Measurements from ENCODE around the gene SUMO3. TPM values are rescaled to one million over a fixed set of nuclear protein-coding genes. Genes with fewer than 3 reads are reported as not detected.
"Not testable (repeated sequence)": the region's sequence is repeated elsewhere in the genome, so short reads cannot be mapped to it uniquely, and the experiment has no call there.

Gene SUMO3
- total RNA-seq, 1 donor from 2014 or later: 58.7 TPM

- H3K4me3 ChIP-seq (ENCODE audit: low read depth, low read length): no peak overlapping the region
- DNase-seq (ENCODE audit: low read depth): no peak
- TF ChIP-seq CTCF (conservative IDR thresholded peaks at IDR 0.05; ENCODE audit: low read depth, low read length): no peak
Measured at GRCh38 chr21:44835647-44835973, 17.7 kb upstream of the SUMO3 start.

GRCh38 chr21:44834951-44835646 is 17.2 kb upstream of the SUMO3 start:
- no peak for TF ChIP-seq CTCF (conservative IDR thresholded peaks at IDR 0.05; ENCODE audit: low read depth, low read length)
- H3K4me3 ChIP-seq (ENCODE audit: low read depth, low read length): no peak overlapping the region
- DNase-seq (ENCODE audit: low read depth): no peak

GRCh38 chr21:44834231-44834950 is 16.5 kb upstream of the SUMO3 start:
- TF ChIP-seq CTCF (conservative IDR thresholded peaks at IDR 0.05; ENCODE audit: low read depth, low read length): no peak
- DNase-seq (ENCODE audit: low read depth): no peak
- no peak overlapping the region for H3K4me3 ChIP-seq (ENCODE audit: low read depth, low read length)

GRCh38 chr21:44833663-44834062 is 15.8 kb upstream of the SUMO3 start:
- TF ChIP-seq CTCF (conservative IDR thresholded peaks at IDR 0.05; ENCODE audit: low read depth, low read length): no peak
- no peak for DNase-seq (ENCODE audit: low read depth)
- no peak overlapping the region for H3K4me3 ChIP-seq (ENCODE audit: low read depth, low read length)

GRCh38 chr21:44832516-44833255 is 14.8 kb upstream of the SUMO3 start:
- not testable (repeated sequence) for H3K4me3 ChIP-seq (ENCODE audit: low read depth, low read length); DNase-seq (ENCODE audit: low read depth)

GRCh38 chr21:44831227-44831860 is 13.5 kb upstream of the SUMO3 start:
- TF ChIP-seq CTCF (conservative IDR thresholded peaks at IDR 0.05; ENCODE audit: low read depth, low read length): no peak
- H3K4me3 ChIP-seq (ENCODE audit: low read depth, low read length): no peak overlapping the region
- DNase-seq (ENCODE audit: low read depth): no peak

- DNase-seq (ENCODE audit: low read depth): no peak
- TF ChIP-seq CTCF (conservative IDR thresholded peaks at IDR 0.05; ENCODE audit: low read depth, low read length): no peak
Measured at GRCh38 chr21:44829507-44830092, 11.7 kb upstream of the SUMO3 start.

More at GRCh38 chr21:44829507-44830092, 11.7 kb upstream of the SUMO3 start:
- no peak overlapping the region for H3K4me3 ChIP-seq (ENCODE audit: low read depth, low read length)
